ENCODE measurements around the gene C20orf173. TPM values are rescaled to one million over a fixed set of nuclear protein-coding genes. Genes with fewer than 3 reads are reported as not detected.
"Not testable (repeated sequence)": the region's sequence is repeated elsewhere in the genome, so short reads cannot be mapped to it uniquely, and the experiment has no call there.

Gene C20orf173
- total RNA-seq, 2 donors from 2014 or later, result not detected

- Mint-ChIP-seq H3K4me1 (peaks cover 5% of the 10 kb centered on the region), H3K36me3 (ENCODE audit: low read depth) (peaks cover 12% of the 10 kb centered on the region), H3K27me3 (no peaks in the 10 kb centered on the region), H3K27ac (no peak overlapping the region), H3K9me3 (no peaks in the 10 kb centered on the region), H3K4me3 (no peak overlapping the region)
- ATAC-seq (replicated peaks), result no peak
These were observed 29.7 kb upstream of the C20orf173 start for GRCh38 chr20:35559042-35559693.

- no peaks in the 10 kb centered on the region for H3K9me3 Mint-ChIP-seq
- H3K4me3 Mint-ChIP-seq, result no peak overlapping the region
- no peaks in the 10 kb centered on the region for H3K27me3 Mint-ChIP-seq
- ATAC-seq (replicated peaks), result no peak
- no peak overlapping the region for H3K27ac Mint-ChIP-seq
- peaks cover 12% of the 10 kb centered on the region for H3K36me3 Mint-ChIP-seq (ENCODE audit: low read depth)
- H3K4me1 Mint-ChIP-seq, result peaks cover 5% of the 10 kb centered on the region
These were observed 29.0 kb upstream of the C20orf173 start for GRCh38 chr20:35558451-35558850.

- ATAC-seq (replicated peaks), result no peak
- no peaks in the 10 kb centered on the region for H3K9me3 Mint-ChIP-seq
- H3K27ac Mint-ChIP-seq, result no peak overlapping the region
- H3K27me3 Mint-ChIP-seq, result no peaks in the 10 kb centered on the region
- peaks cover 5% of the 10 kb centered on the region for H3K4me1 Mint-ChIP-seq
- peaks cover 12% of the 10 kb centered on the region for H3K36me3 Mint-ChIP-seq (ENCODE audit: low read depth)
- H3K4me3 Mint-ChIP-seq, result no peak overlapping the region
These were observed 27.4 kb upstream of the C20orf173 start for GRCh38 chr20:35556871-35557270.

- Mint-ChIP-seq H3K27ac (no peak overlapping the region), H3K27me3 (no peaks in the 10 kb centered on the region), H3K4me3 (no peak overlapping the region), H3K4me1 (no peaks in the 10 kb centered on the region), H3K36me3 (ENCODE audit: low read depth) (peaks cover 12% of the 10 kb centered on the region), H3K9me3 (no peaks in the 10 kb centered on the region)
- ATAC-seq (replicated peaks), result no peak
These were observed 26.6 kb upstream of the C20orf173 start for GRCh38 chr20:35555951-35556645.

- H3K36me3 Mint-ChIP-seq (ENCODE audit: low read depth), result peaks cover 12% of the 10 kb centered on the region
- ATAC-seq (replicated peaks); H3K27ac Mint-ChIP-seq; H3K4me1 Mint-ChIP-seq; H3K9me3 Mint-ChIP-seq; H3K27me3 Mint-ChIP-seq; H3K4me3 Mint-ChIP-seq: not testable (repeated sequence)
These were observed 26.0 kb upstream of the C20orf173 start for GRCh38 chr20:35555461-35555860.

GRCh38 chr20:35552914-35553313 is 23.5 kb upstream of the C20orf173 start:
- Mint-ChIP-seq H3K36me3 (ENCODE audit: low read depth) (peaks cover 24% of the 10 kb centered on the region), H3K4me3 (no peak overlapping the region), H3K9me3 (no peaks in the 10 kb centered on the region), H3K4me1 (no peaks in the 10 kb centered on the region), H3K27me3 (no peaks in the 10 kb centered on the region), H3K27ac (no peak overlapping the region)
- ATAC-seq (replicated peaks), result no peak

GRCh38 chr20:35551503-35551902 is 22.1 kb upstream of the C20orf173 start:
- no peak for ATAC-seq (replicated peaks)
- Mint-ChIP-seq H3K27ac (no peak overlapping the region), H3K4me1 (no peaks in the 10 kb centered on the region), H3K27me3 (no peaks in the 10 kb centered on the region), H3K9me3 (no peaks in the 10 kb centered on the region), H3K36me3 (ENCODE audit: low read depth) (peaks cover 16% of the 10 kb centered on the region), H3K4me3 (no peak overlapping the region)

GRCh38 chr20:35547329-35547728 is 17.9 kb upstream of the C20orf173 start:
- peaks cover 28% of the 10 kb centered on the region for H3K36me3 Mint-ChIP-seq (ENCODE audit: low read depth)
- H3K4me1 Mint-ChIP-seq, result no peaks in the 10 kb centered on the region
- H3K4me3 Mint-ChIP-seq, result no peak overlapping the region
- no peak overlapping the region for H3K27ac Mint-ChIP-seq
- no peak for ATAC-seq (replicated peaks)
- no peaks in the 10 kb centered on the region for H3K27me3 Mint-ChIP-seq
- no peaks in the 10 kb centered on the region for H3K9me3 Mint-ChIP-seq

- no peak for ATAC-seq (replicated peaks)
- H3K4me3 Mint-ChIP-seq, result no peak overlapping the region
- H3K4me1 Mint-ChIP-seq, result no peaks in the 10 kb centered on the region
- no peaks in the 10 kb centered on the region for H3K9me3 Mint-ChIP-seq
- H3K27me3 Mint-ChIP-seq, result no peaks in the 10 kb centered on the region
- no peak overlapping the region for H3K27ac Mint-ChIP-seq
- H3K36me3 Mint-ChIP-seq (ENCODE audit: low read depth), result peaks cover 28% of the 10 kb centered on the region
These were observed 16.7 kb upstream of the C20orf173 start for GRCh38 chr20:35546127-35546526.

GRCh38 chr20:35544941-35545340 is 15.5 kb upstream of the C20orf173 start:
- peaks cover 28% of the 10 kb centered on the region for H3K36me3 Mint-ChIP-seq (ENCODE audit: low read depth)
- not testable (repeated sequence) for H3K4me3 Mint-ChIP-seq; H3K27me3 Mint-ChIP-seq; H3K27ac Mint-ChIP-seq; H3K9me3 Mint-ChIP-seq; ATAC-seq (replicated peaks); H3K4me1 Mint-ChIP-seq

- no peaks in the 10 kb centered on the region for H3K27me3 Mint-ChIP-seq
- H3K4me3 Mint-ChIP-seq, result no peak overlapping the region
- H3K4me1 Mint-ChIP-seq, result no peaks in the 10 kb centered on the region
- peaks cover 28% of the 10 kb centered on the region for H3K36me3 Mint-ChIP-seq (ENCODE audit: low read depth)
- no peak for ATAC-seq (replicated peaks)
- no peaks in the 10 kb centered on the region for H3K9me3 Mint-ChIP-seq
- no peak overlapping the region for H3K27ac Mint-ChIP-seq
These were observed 15.0 kb upstream of the C20orf173 start for GRCh38 chr20:35544436-35544835.

GRCh38 chr20:35542990-35543389 is 13.5 kb upstream of the C20orf173 start:
- Mint-ChIP-seq H3K9me3 (no peaks in the 10 kb centered on the region), H3K4me1 (no peaks in the 10 kb centered on the region), H3K4me3 (peak overlapping the region; percentile 83), H3K27me3 (no peaks in the 10 kb centered on the region), H3K36me3 (ENCODE audit: low read depth) (peaks cover 16% of the 10 kb centered on the region), H3K27ac (peak overlapping the region; percentile 71)
- no peak for ATAC-seq (replicated peaks)

- peak; percentile 99 for ATAC-seq (replicated peaks)
- no peaks in the 10 kb centered on the region for H3K27me3 Mint-ChIP-seq
- H3K4me3 Mint-ChIP-seq, result peak within 1 kb of the TSS; percentile 83
- H3K27ac Mint-ChIP-seq, result peak within 1 kb of the TSS; percentile 71
- H3K9me3 Mint-ChIP-seq, result no peaks in the 10 kb centered on the region
- H3K36me3 Mint-ChIP-seq (ENCODE audit: low read depth), result peaks cover 16% of the 10 kb centered on the region
- H3K4me1 Mint-ChIP-seq, result no peaks in the 10 kb centered on the region
These were observed 12.6 kb upstream of the C20orf173 start, which contains the start of gene ERGIC3 for GRCh38 chr20:35541783-35542662. Gene ERGIC3 (plus strand): TSS chr20:35542078. CDS start chr20:35542098, 20 bp downstream.

- H3K27me3 Mint-ChIP-seq, result no peaks in the 10 kb centered on the region
- H3K9me3 Mint-ChIP-seq, result no peaks in the 10 kb centered on the region
- peak overlapping the region; percentile 83 for H3K4me3 Mint-ChIP-seq
- H3K36me3 Mint-ChIP-seq (ENCODE audit: low read depth), result peaks cover 16% of the 10 kb centered on the region
- H3K27ac Mint-ChIP-seq, result peak overlapping the region; percentile 71
- no peak for ATAC-seq (replicated peaks)
- no peaks in the 10 kb centered on the region for H3K4me1 Mint-ChIP-seq
These were observed 11.8 kb upstream of the C20orf173 start for GRCh38 chr20:35541118-35541782.

Data from activated T-helper 17 cell treated with anti-CD3 and anti-CD28 coated beads, Interleukin-2, amount 50 U/mL, for 72 hours (primary cell).